HCT116 (cell line): ENCODE results near the gene ACOT6. TPM values are rescaled to one million over a fixed set of nuclear protein-coding genes. Genes with fewer than 3 reads are reported as not detected.

Source experiments
- ATAC-seq: fragments of 200-7000 bp; cut with Tn5 transposase; 2 replicates; pipeline ENCODE4 v1.9.1; 2020; ENCODE audit warnings: mild to moderate bottlenecking, moderate library complexity
- BruUV-seq: library from RNA; stranded (reverse); fragments of 400-500 nt; replicated peaks from 2 replicates; lab custom pipeline; 2021; lab: Mats Ljungman, UMichigan
- CTCF ChIA-PET: fragments of 300-600 bp; sonication (Branson Sonifier 250); formaldehyde crosslinking; loops from one replicate; lab custom pipeline; 2021; ENCODE audit warnings: antibody characterized with exemption; lab: Charles Lee
- POLR2A ChIA-PET: fragments of 300-600, 350-600 bp; sonication (Branson Sonifier 250); formaldehyde crosslinking; loops from one replicate; lab custom pipeline; 2021; ENCODE audit warnings: antibody characterized with exemption; lab: Charles Lee
- RAD21 ChIA-PET, 2 experiments: fragments of 300-600 bp; sonication (Branson Sonifier 250); formaldehyde crosslinking; loops; one replicate each; lab custom pipeline; 2023; ENCODE audit warnings: low total read pairs in 2 of 2; ENCODE audit not compliant: uncharacterized antibody in 2 of 2, unreplicated experiment in 2 of 2, low non-redundant PET in 1 of 2; lab: Charles Lee
- DNase-seq: peaks from one replicate; pipeline ENCODE4 v3.0.0-alpha.2; 2010; ENCODE audit warnings: low read depth, low spot score
- H2AFZ ChIP-seq: fragments of 200-600 bp; shearing (Covaris generic), sonication (generic); 2 replicates; pipeline ENCODE4 v1.6.1; 2017; ENCODE audit warnings: low read depth, mixed run types, mixed read lengths, antibody characterized with exemption, low read length; ENCODE audit not compliant: poor library complexity, severe bottlenecking
- H3K27ac ChIP-seq: 2 replicates; pipeline ENCODE4 v1.5.1; 2012; ENCODE audit warnings: low read depth, low read length
- H3K27me3 ChIP-seq: fragments of 200-600 bp; sonication (generic); 2 replicates; pipeline ENCODE4 v1.6.1; 2016; ENCODE audit warnings: mixed run types, low read length, mixed read lengths; ENCODE audit not compliant: insufficient read depth
- H3K36me3 ChIP-seq, 2 experiments: fragments of 200-500 bp in 1 of 2; fragments of 200-600 bp in 1 of 2; sonication (Bioruptor generic) in 1 of 2; sonication (generic) in 1 of 2; 2 replicates each; pipeline versions ENCODE4 v1.5.1 to v1.6.1; 2014 to 2016; ENCODE audit warnings: low read length in 2 of 2, inconsistent platforms in 1 of 2, mixed read lengths in 1 of 2, mixed run types in 1 of 2; ENCODE audit not compliant: insufficient read depth in 2 of 2, control insufficient read depth in 1 of 2
- H3K4me1 ChIP-seq, 2 experiments: fragments of 200-600 bp in 1 of 2; sonication (generic) in 1 of 2; 2 replicates each; pipeline versions ENCODE4 v1.5.1 to v1.6.1; 2012 to 2017; ENCODE audit warnings: low read length in 2 of 2, inconsistent platforms in 1 of 2, mild to moderate bottlenecking in 1 of 2, mixed read lengths in 1 of 2, mixed run types in 1 of 2, moderate library complexity in 1 of 2; ENCODE audit not compliant: insufficient read depth in 2 of 2, control insufficient read depth in 1 of 2
- H3K4me2 ChIP-seq: fragments of 200-600 bp; sonication (generic); 2 replicates; pipeline ENCODE4 v1.6.1; 2017; ENCODE audit warnings: mixed run types, low read length, mixed read lengths
- H3K4me3 ChIP-seq, 2 experiments: fragments of 200-600 bp in 1 of 2; sonication (generic) in 1 of 2; replicated peaks in 1 of 2; 2 replicates each; pipeline ENCODE4 v1.5.1; 2011 to 2016; ENCODE audit warnings: low read length in 2 of 2, control low read depth in 1 of 2, low read depth in 1 of 2, mild to moderate bottlenecking in 1 of 2, mixed read lengths in 1 of 2, mixed run types in 1 of 2
- H3K79me2 ChIP-seq: fragments of 200-600 bp; sonication (generic); 2 replicates; pipeline ENCODE4 v1.6.1; 2017; ENCODE audit warnings: mild to moderate bottlenecking, mixed run types, low read length, moderate library complexity, mixed read lengths; ENCODE audit not compliant: insufficient read depth
- H3K9ac ChIP-seq: fragments of 200-600 bp; sonication (generic); 2 replicates; pipeline ENCODE4 v1.6.1; 2016; ENCODE audit warnings: low read length, mixed read lengths
- H3K9me2 ChIP-seq: fragments of 200-600 bp; sonication (generic), shearing (Covaris generic); 2 replicates; pipeline ENCODE4 v1.6.1; 2017; ENCODE audit warnings: mixed run types, mild to moderate bottlenecking, moderate library complexity; ENCODE audit not compliant: insufficient read depth
- H3K9me3 ChIP-seq, 2 experiments: fragments of 200-500 bp in 1 of 2; fragments of 200-600 bp in 1 of 2; sonication (Bioruptor generic) in 1 of 2; sonication (generic) in 1 of 2; 2 replicates each; pipeline ENCODE4 v1.6.1; 2014 to 2017; ENCODE audit warnings: low read length in 2 of 2, mixed read lengths in 2 of 2, inconsistent platforms in 1 of 2, low read depth in 1 of 2, mild to moderate bottlenecking in 1 of 2, mixed run types in 1 of 2, moderate library complexity in 1 of 2; ENCODE audit not compliant: control insufficient read depth in 1 of 2, insufficient read depth in 1 of 2
- H4K20me1 ChIP-seq: fragments of 200-600 bp; sonication (generic), shearing (Covaris generic); 2 replicates; pipeline ENCODE4 v1.6.1; 2017; ENCODE audit warnings: mixed run types, mild to moderate bottlenecking, moderate library complexity; ENCODE audit not compliant: insufficient read depth
- CBX3 ChIP-seq: IDR thresholded peaks from 2 replicates; pipeline ENCODE4 v1.6.1; 2012; ENCODE audit warnings: low read depth
- EGR1 ChIP-seq: IDR thresholded peaks from 2 replicates; pipeline ENCODE4 v1.6.1; 2012; ENCODE audit warnings: low read depth
- EZH2 ChIP-seq: fragments of 200-600 bp; sonication (generic); IDR thresholded peaks from 2 replicates; pipeline ENCODE4 v1.6.1; 2017; ENCODE audit warnings: antibody characterized with exemption, mixed run types
- JUND ChIP-seq: IDR thresholded peaks from 2 replicates; pipeline ENCODE4 v1.6.1; 2012
- POLR2A ChIP-seq: IDR thresholded peaks from 2 replicates; pipeline ENCODE4 v1.7.0; 2011; ENCODE audit warnings: borderline replicate concordance; ENCODE audit not compliant: insufficient read depth, insufficient read length; ENCODE audit errors: extremely low read depth
- POLR2AphosphoS5 ChIP-seq: IDR thresholded peaks from 2 replicates; pipeline ENCODE4 v1.6.1; 2011; ENCODE audit warnings: mild to moderate bottlenecking, low read depth, low read length, moderate library complexity
- SP1 ChIP-seq: IDR thresholded peaks from 2 replicates; pipeline ENCODE4 v1.6.1; 2012; ENCODE audit warnings: low read depth
- SRF ChIP-seq: IDR thresholded peaks from 2 replicates; pipeline ENCODE4 v1.6.1; 2012; ENCODE audit warnings: low read depth
- TCF7L2 ChIP-seq: IDR thresholded peaks from 2 replicates; pipeline ENCODE4 v1.7.0; 2011; ENCODE audit warnings: borderline replicate concordance, inconsistent platforms; ENCODE audit not compliant: insufficient read depth, insufficient read length; ENCODE audit errors: extremely low read depth
- YY1 ChIP-seq: IDR thresholded peaks from 2 replicates; pipeline ENCODE4 v1.6.1; 2011; ENCODE audit warnings: low read length, low read depth, moderate library complexity, mild to moderate bottlenecking; ENCODE audit not compliant: insufficient replicate concordance; ENCODE audit errors: extremely low read depth
- ZNF274 ChIP-seq: fragments of 200-500 bp; sonication (Bioruptor generic); IDR thresholded peaks from 2 replicates; pipeline ENCODE4 v1.6.1; 2014; ENCODE audit warnings: mild to moderate bottlenecking, low read depth, low read length, inconsistent platforms
- intact Hi-C: fragments of 100-400 bp; cut with micrococcal nuclease; formaldehyde crosslinking; loops from 2 replicates; pipeline ENCODE4 v1.10.0; 2022
- total RNA-seq: library from RNA; stranded (reverse); gene quantifications from one replicate; pipeline ENCODE4 v1.2.1, GENCODE V29; 2021; ENCODE audit not compliant: unreplicated experiment
- TF ChIP-seq, protein P1 (sequence below): IDR thresholded peaks from 2 replicates; pipeline ENCODE4 v1.6.1; 2012
- TF ChIP-seq, protein P2 (sequence below), 3 experiments: fragments of 200-600 bp in 1 of 3; sonication (generic) in 1 of 3; IDR thresholded peaks in 2 of 3; conservative IDR thresholded peaks in 1 of 3; 2 replicates each; pipeline ENCODE4 v1.5.1; 2012 to 2017; ENCODE audit warnings: low read depth in 2 of 3, low read length in 2 of 3, antibody characterized with exemption in 1 of 3, borderline replicate concordance in 1 of 3, control low read depth in 1 of 3, mild to moderate bottlenecking in 1 of 3, mixed read lengths in 1 of 3, mixed run types in 1 of 3, moderate library complexity in 1 of 3; ENCODE audit not compliant: insufficient read depth in 1 of 3

The ACOT6 gene
- total RNA-seq, 1 experiment from 2014 or later = not detected

DNA sequence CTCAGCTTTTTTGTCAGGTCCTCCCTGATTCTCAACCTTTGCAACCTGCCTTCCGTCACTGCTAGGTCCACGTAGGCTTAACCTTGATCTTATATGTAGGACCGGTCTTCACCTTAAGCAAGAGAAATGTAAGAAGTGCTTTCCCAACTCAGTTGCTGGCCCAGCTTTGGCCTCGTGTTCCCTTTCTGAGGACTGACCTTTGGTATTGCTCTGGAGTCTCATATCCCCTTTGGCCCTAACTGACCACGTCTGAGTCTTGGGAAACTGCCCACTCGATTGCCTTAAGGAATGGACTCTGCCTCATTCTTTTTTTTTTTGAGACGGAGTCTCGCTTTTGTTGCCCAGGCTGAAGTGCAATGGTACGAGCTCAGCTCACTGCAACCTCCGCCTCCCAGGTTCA is 8.0 kb downstream of the ACOT6 start:
- no peak for ATAC-seq
- intact Hi-C loops = no loop called here
- H2AFZ ChIP-seq = no peak overlapping the region
- no peaks in the 10 kb centered on the region for H3K9me3 ChIP-seq
- no peak for DNase-seq
- POLR2A ChIA-PET = no interaction called here
- CTCF ChIA-PET = no interaction called here
- RAD21 ChIA-PET = no interaction called here
- H3K9me2 ChIP-seq = no peaks in the 10 kb centered on the region
- no peaks in the 10 kb centered on the region for H3K79me2 ChIP-seq
- TF ChIP-seq SP1 (no peak), EZH2 (no peak), POLR2AphosphoS5 (no peak), CBX3 (no peak), YY1 (no peak), POLR2A (no peak), JUND (no peak), ZNF274 (no peak), SRF (no peak), TCF7L2 (no peak), EGR1 (no peak)
- TF ChIP-seq, protein P1, sequence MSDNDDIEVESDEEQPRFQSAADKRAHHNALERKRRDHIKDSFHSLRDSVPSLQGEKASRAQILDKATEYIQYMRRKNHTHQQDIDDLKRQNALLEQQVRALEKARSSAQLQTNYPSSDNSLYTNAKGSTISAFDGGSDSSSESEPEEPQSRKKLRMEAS = no peak
- TF ChIP-seq, protein P2, sequence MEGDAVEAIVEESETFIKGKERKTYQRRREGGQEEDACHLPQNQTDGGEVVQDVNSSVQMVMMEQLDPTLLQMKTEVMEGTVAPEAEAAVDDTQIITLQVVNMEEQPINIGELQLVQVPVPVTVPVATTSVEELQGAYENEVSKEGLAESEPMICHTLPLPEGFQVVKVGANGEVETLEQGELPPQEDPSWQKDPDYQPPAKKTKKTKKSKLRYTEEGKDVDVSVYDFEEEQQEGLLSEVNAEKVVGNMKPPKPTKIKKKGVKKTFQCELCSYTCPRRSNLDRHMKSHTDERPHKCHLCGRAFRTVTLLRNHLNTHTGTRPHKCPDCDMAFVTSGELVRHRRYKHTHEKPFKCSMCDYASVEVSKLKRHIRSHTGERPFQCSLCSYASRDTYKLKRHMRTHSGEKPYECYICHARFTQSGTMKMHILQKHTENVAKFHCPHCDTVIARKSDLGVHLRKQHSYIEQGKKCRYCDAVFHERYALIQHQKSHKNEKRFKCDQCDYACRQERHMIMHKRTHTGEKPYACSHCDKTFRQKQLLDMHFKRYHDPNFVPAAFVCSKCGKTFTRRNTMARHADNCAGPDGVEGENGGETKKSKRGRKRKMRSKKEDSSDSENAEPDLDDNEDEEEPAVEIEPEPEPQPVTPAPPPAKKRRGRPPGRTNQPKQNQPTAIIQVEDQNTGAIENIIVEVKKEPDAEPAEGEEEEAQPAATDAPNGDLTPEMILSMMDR (IDR thresholded peaks at IDR 0.05 in 2 of 3, conservative IDR thresholded peaks at IDR 0.05 in 1 of 3; ENCODE audit: borderline replicate concordance in 1 of 3, insufficient read depth in 1 of 3, low read depth in 2 of 3, low read length in 2 of 3) = no peak
- TF ChIP-seq, all 23 proteins: peak for 0
- no peaks in the 10 kb centered on the region for H4K20me1 ChIP-seq
- no TSS peak for BruUV-seq
- H3K27ac ChIP-seq = no peak overlapping the region
- no peak overlapping the region for H3K4me3 ChIP-seq
- H3K9ac ChIP-seq = no peak overlapping the region
- H3K36me3 ChIP-seq = no peaks in the 10 kb centered on the region
- H3K27me3 ChIP-seq = no peaks in the 10 kb centered on the region
- no peaks in the 10 kb centered on the region for H3K4me1 ChIP-seq
- H3K4me2 ChIP-seq = no peak overlapping the region
